Stimulated activated memory B cell treated with anti-CD40 and anti-IgM and Interleukin-4, amounts not matched to agents 10 μg/mL and 1 μg/mL and 100 μg/mL, for 72 hours (primary cell): ENCODE results near the gene U2SURP.
"Not testable (repeated sequence)": the region's sequence is repeated elsewhere in the genome, so short reads cannot be mapped to it uniquely, and the experiment has no call there.

Source experiments
- ATAC-seq: fragments of 150-1000 bp; cut with Tn5 transposase; 2 replicates; pipeline ENCODE4 v1.10.0; 2021
- H3K27ac Mint-ChIP-seq: one replicate; pipeline ENCODE4 v1.8.0; 2022; ENCODE audit warnings: mild to moderate bottlenecking, mixed read lengths
- H3K27me3 Mint-ChIP-seq: one replicate; pipeline ENCODE4 v1.8.0; 2022; ENCODE audit warnings: mixed read lengths
- H3K36me3 Mint-ChIP-seq: one replicate; pipeline ENCODE4 v1.8.0; 2022; ENCODE audit warnings: mixed read lengths
- H3K4me1 Mint-ChIP-seq: one replicate; pipeline ENCODE4 v1.8.0; 2022; ENCODE audit warnings: mixed read lengths
- H3K4me3 Mint-ChIP-seq: one replicate; pipeline ENCODE4 v1.8.0; 2022; ENCODE audit warnings: mild to moderate bottlenecking, moderate library complexity, mixed read lengths
- H3K9me3 Mint-ChIP-seq: one replicate; pipeline ENCODE4 v1.8.0; 2022; ENCODE audit warnings: mixed read lengths

The U2SURP gene

GRCh38 chr3:143067201-143067600, 65.8 kb downstream of the U2SURP start:
- no peak for ATAC-seq
- Mint-ChIP-seq H3K4me1 (no peaks in the 10 kb centered on the region), H3K36me3 (peaks cover 5% of the 10 kb centered on the region), H3K4me3 (no peak overlapping the region), H3K27ac (no peak overlapping the region), H3K9me3 (no peaks in the 10 kb centered on the region), H3K27me3 (no peaks in the 10 kb centered on the region)

- Mint-ChIP-seq H3K27me3 (no peaks in the 10 kb centered on the region), H3K9me3 (no peaks in the 10 kb centered on the region), H3K4me3 (no peak overlapping the region), H3K36me3 (peaks cover 2% of the 10 kb centered on the region), H3K27ac (no peak overlapping the region), H3K4me1 (no peaks in the 10 kb centered on the region)
- no peak for ATAC-seq
Measured at GRCh38 chr3:143068059-143068458, 66.7 kb downstream of the U2SURP start.

- no peak overlapping the region for H3K27ac Mint-ChIP-seq
- H3K4me1 Mint-ChIP-seq, result no peaks in the 10 kb centered on the region
- no peaks in the 10 kb centered on the region for H3K27me3 Mint-ChIP-seq
- no peaks in the 10 kb centered on the region for H3K36me3 Mint-ChIP-seq
- no peak overlapping the region for H3K4me3 Mint-ChIP-seq
- no peak for ATAC-seq
- no peaks in the 10 kb centered on the region for H3K9me3 Mint-ChIP-seq
Measured at GRCh38 chr3:143070977-143071551, 69.7 kb downstream of the U2SURP start.

GRCh38 chr3:143071776-143072175, 70.4 kb downstream of the U2SURP start:
- no peaks in the 10 kb centered on the region for H3K4me1 Mint-ChIP-seq
- ATAC-seq, result no peak
- H3K9me3 Mint-ChIP-seq, result no peaks in the 10 kb centered on the region
- no peaks in the 10 kb centered on the region for H3K27me3 Mint-ChIP-seq
- H3K36me3 Mint-ChIP-seq, result no peaks in the 10 kb centered on the region
- H3K27ac Mint-ChIP-seq, result no peak overlapping the region
- no peak overlapping the region for H3K4me3 Mint-ChIP-seq

GRCh38 chr3:143072298-143073020, 71.1 kb downstream of the U2SURP start:
- H3K4me1 Mint-ChIP-seq, H3K36me3 Mint-ChIP-seq, H3K27ac Mint-ChIP-seq, H3K9me3 Mint-ChIP-seq, H3K27me3 Mint-ChIP-seq, ATAC-seq, H3K4me3 Mint-ChIP-seq: not testable (repeated sequence)

GRCh38 chr3:143073541-143073940, 72.2 kb downstream of the U2SURP start:
- not testable (repeated sequence) for ATAC-seq, H3K36me3 Mint-ChIP-seq, H3K4me1 Mint-ChIP-seq, H3K4me3 Mint-ChIP-seq, H3K9me3 Mint-ChIP-seq, H3K27ac Mint-ChIP-seq, H3K27me3 Mint-ChIP-seq

- not testable (repeated sequence) for H3K27ac Mint-ChIP-seq, H3K27me3 Mint-ChIP-seq, H3K4me1 Mint-ChIP-seq, ATAC-seq, H3K36me3 Mint-ChIP-seq, H3K4me3 Mint-ChIP-seq, H3K9me3 Mint-ChIP-seq
Measured at GRCh38 chr3:143073983-143074382, 72.6 kb downstream of the U2SURP start.

GRCh38 chr3:143078883-143079282, 77.5 kb downstream of the U2SURP start:
- Mint-ChIP-seq H3K9me3 (no peaks in the 10 kb centered on the region), H3K4me1 (peaks cover 22% of the 10 kb centered on the region), H3K27me3 (no peaks in the 10 kb centered on the region), H3K36me3 (no peaks in the 10 kb centered on the region), H3K27ac (no peak overlapping the region), H3K4me3 (no peak overlapping the region)
- no peak for ATAC-seq

GRCh38 chr3:143080196-143080595, 78.8 kb downstream of the U2SURP start:
- no peaks in the 10 kb centered on the region for H3K9me3 Mint-ChIP-seq
- no peak overlapping the region for H3K4me3 Mint-ChIP-seq
- no peak for ATAC-seq
- H3K27ac Mint-ChIP-seq, result no peak overlapping the region
- H3K4me1 Mint-ChIP-seq, result peaks cover 31% of the 10 kb centered on the region
- no peaks in the 10 kb centered on the region for H3K27me3 Mint-ChIP-seq
- no peaks in the 10 kb centered on the region for H3K36me3 Mint-ChIP-seq

- no peaks in the 10 kb centered on the region for H3K36me3 Mint-ChIP-seq
- peak overlapping the region; percentile 57 for H3K4me3 Mint-ChIP-seq
- peak overlapping the region; percentile 88 for H3K27ac Mint-ChIP-seq
- peaks cover 33% of the 10 kb centered on the region for H3K4me1 Mint-ChIP-seq
- ATAC-seq, result no peak
- no peaks in the 10 kb centered on the region for H3K27me3 Mint-ChIP-seq
- no peaks in the 10 kb centered on the region for H3K9me3 Mint-ChIP-seq
Measured at GRCh38 chr3:143081365-143081764, 80.0 kb downstream of the U2SURP start.

GRCh38 chr3:143081844-143082778, 80.7 kb downstream of the U2SURP start:
- peak overlapping the region; percentile 88 for H3K27ac Mint-ChIP-seq
- no peaks in the 10 kb centered on the region for H3K9me3 Mint-ChIP-seq
- no peaks in the 10 kb centered on the region for H3K27me3 Mint-ChIP-seq
- H3K4me3 Mint-ChIP-seq, result peak overlapping the region; percentile 57
- peaks cover 33% of the 10 kb centered on the region for H3K4me1 Mint-ChIP-seq
- H3K36me3 Mint-ChIP-seq, result no peaks in the 10 kb centered on the region
- ATAC-seq, result peak; percentile 88

- H3K36me3 Mint-ChIP-seq, result no peaks in the 10 kb centered on the region
Measured at GRCh38 chr3:143083781-143084180, 82.4 kb downstream of the U2SURP start.

GRCh38 chr3:143084856-143085731, 83.7 kb downstream of the U2SURP start:
- Mint-ChIP-seq H3K27ac (peak overlapping the region; percentile 88), H3K36me3 (no peaks in the 10 kb centered on the region), H3K9me3 (no peaks in the 10 kb centered on the region), H3K4me1 (peaks cover 39% of the 10 kb centered on the region), H3K27me3 (no peaks in the 10 kb centered on the region), H3K4me3 (no peak overlapping the region)
- ATAC-seq, result peak; percentile 86

More at GRCh38 chr3:143083781-143084180, 82.4 kb downstream of the U2SURP start:
- no peaks in the 10 kb centered on the region for H3K9me3 Mint-ChIP-seq
- no peak for ATAC-seq
- peaks cover 36% of the 10 kb centered on the region for H3K4me1 Mint-ChIP-seq
- no peaks in the 10 kb centered on the region for H3K27me3 Mint-ChIP-seq
- H3K4me3 Mint-ChIP-seq, result no peak overlapping the region
- peak overlapping the region; percentile 88 for H3K27ac Mint-ChIP-seq

- no peak overlapping the region for H3K27ac Mint-ChIP-seq
- H3K4me1 Mint-ChIP-seq, result peaks cover 17% of the 10 kb centered on the region
- H3K4me3 Mint-ChIP-seq, result no peak overlapping the region
- no peak for ATAC-seq
- no peaks in the 10 kb centered on the region for H3K36me3 Mint-ChIP-seq
- no peaks in the 10 kb centered on the region for H3K27me3 Mint-ChIP-seq
- no peaks in the 10 kb centered on the region for H3K9me3 Mint-ChIP-seq
Measured at GRCh38 chr3:143088835-143089234, 87.5 kb downstream of the U2SURP start.

- H3K27me3 Mint-ChIP-seq, result no peaks in the 10 kb centered on the region
- no peak for ATAC-seq
- H3K36me3 Mint-ChIP-seq, result no peaks in the 10 kb centered on the region
- no peaks in the 10 kb centered on the region for H3K9me3 Mint-ChIP-seq
- no peak overlapping the region for H3K4me3 Mint-ChIP-seq
- H3K4me1 Mint-ChIP-seq, result peaks cover 10% of the 10 kb centered on the region
- H3K27ac Mint-ChIP-seq, result no peak overlapping the region
Measured at GRCh38 chr3:143089965-143090364, 88.6 kb downstream of the U2SURP start.
